Skeletal muscle satellite cell (primary cell): ENCODE measurements around the gene BIRC6.

Experiments used
- H3K27me3 ChIP-seq: 2 replicates; pipeline ENCODE4 v1.7.0; 2013; ENCODE audit warnings: low read length; ENCODE audit not compliant: control insufficient read depth, insufficient read depth
- H3K36me3 ChIP-seq: 2 replicates; pipeline ENCODE4 v1.7.0; 2013; ENCODE audit warnings: mild to moderate bottlenecking, control low read depth, low read length; ENCODE audit not compliant: insufficient read depth
- H3K4me1 ChIP-seq: 2 replicates; pipeline ENCODE4 v1.7.0; 2013; ENCODE audit warnings: low read length; ENCODE audit not compliant: control insufficient read depth, insufficient read depth
- H3K4me2 ChIP-seq: 2 replicates; pipeline ENCODE4 v1.7.0; 2013; ENCODE audit warnings: mild to moderate bottlenecking, low read length
- H3K4me3 ChIP-seq: 2 replicates; pipeline ENCODE4 v1.7.0; 2013; ENCODE audit warnings: low read length
- H3K9ac ChIP-seq: 2 replicates; pipeline ENCODE4 v1.7.0; 2013; ENCODE audit warnings: mild to moderate bottlenecking, low read depth, low read length, moderate library complexity
- H3K9me3 ChIP-seq: replicated peaks from 2 replicates; pipeline ENCODE4 v1.7.0; 2013; ENCODE audit warnings: mild to moderate bottlenecking, control low read depth, low read length

BIRC6 gene

GRCh38 chr2:32379352-32379751 is 22.5 kb downstream of the BIRC6 start:
- Histone ChIP-seq H3K27me3 (no peaks in the 10 kb centered on the region), H3K4me2 (no peak overlapping the region), H3K4me3 (no peak overlapping the region), H3K9ac (no peak overlapping the region), H3K4me1 (peaks cover 10% of the 10 kb centered on the region), H3K36me3 (peaks cover 25% of the 10 kb centered on the region), H3K9me3 (no peaks in the 10 kb centered on the region)

- Histone ChIP-seq H3K27me3 (no peaks in the 10 kb centered on the region), H3K4me3 (no peak overlapping the region), H3K9ac (no peak overlapping the region), H3K9me3 (no peaks in the 10 kb centered on the region), H3K4me1 (no peaks in the 10 kb centered on the region), H3K36me3 (peaks cover 46% of the 10 kb centered on the region), H3K4me2 (no peak overlapping the region)
Observed at GRCh38 chr2:32383858-32384257, 27.0 kb downstream of the BIRC6 start.

GRCh38 chr2:32384529-32384928 is 27.7 kb downstream of the BIRC6 start:
- Histone ChIP-seq H3K9ac (no peak overlapping the region), H3K27me3 (no peaks in the 10 kb centered on the region), H3K4me2 (no peak overlapping the region), H3K4me3 (no peak overlapping the region), H3K36me3 (peaks cover 46% of the 10 kb centered on the region), H3K9me3 (no peaks in the 10 kb centered on the region), H3K4me1 (no peaks in the 10 kb centered on the region)

GRCh38 chr2:32386739-32387138 is 29.9 kb downstream of the BIRC6 start:
- no peak overlapping the region for H3K9ac ChIP-seq
- H3K27me3 ChIP-seq: no peaks in the 10 kb centered on the region
- no peak overlapping the region for H3K4me2 ChIP-seq
- H3K9me3 ChIP-seq: no peaks in the 10 kb centered on the region
- H3K4me3 ChIP-seq: no peak overlapping the region
- H3K36me3 ChIP-seq: peaks cover 44% of the 10 kb centered on the region
- no peaks in the 10 kb centered on the region for H3K4me1 ChIP-seq

- H3K27me3 ChIP-seq: no peaks in the 10 kb centered on the region
- no peak overlapping the region for H3K4me3 ChIP-seq
- H3K9me3 ChIP-seq: no peaks in the 10 kb centered on the region
- H3K36me3 ChIP-seq: peaks cover 29% of the 10 kb centered on the region
- H3K9ac ChIP-seq: no peak overlapping the region
- H3K4me2 ChIP-seq: no peak overlapping the region
- no peaks in the 10 kb centered on the region for H3K4me1 ChIP-seq
Observed at GRCh38 chr2:32399221-32399620, 42.4 kb downstream of the BIRC6 start.

GRCh38 chr2:32402091-32402490 is 45.3 kb downstream of the BIRC6 start:
- no peaks in the 10 kb centered on the region for H3K27me3 ChIP-seq
- no peak overlapping the region for H3K4me3 ChIP-seq
- no peaks in the 10 kb centered on the region for H3K9me3 ChIP-seq
- H3K4me2 ChIP-seq: no peak overlapping the region
- peaks cover 30% of the 10 kb centered on the region for H3K36me3 ChIP-seq
- H3K4me1 ChIP-seq: no peaks in the 10 kb centered on the region
- no peak overlapping the region for H3K9ac ChIP-seq

- Histone ChIP-seq H3K9ac (no peak overlapping the region), H3K4me3 (no peak overlapping the region), H3K27me3 (no peaks in the 10 kb centered on the region), H3K9me3 (no peaks in the 10 kb centered on the region), H3K4me1 (no peaks in the 10 kb centered on the region), H3K36me3 (peaks cover 26% of the 10 kb centered on the region), H3K4me2 (no peak overlapping the region)
Observed at GRCh38 chr2:32403782-32404181, 47.0 kb downstream of the BIRC6 start.

GRCh38 chr2:32404691-32405090 is 47.9 kb downstream of the BIRC6 start:
- H3K4me3 ChIP-seq: no peak overlapping the region
- peaks cover 26% of the 10 kb centered on the region for H3K36me3 ChIP-seq
- no peaks in the 10 kb centered on the region for H3K9me3 ChIP-seq
- no peak overlapping the region for H3K9ac ChIP-seq
- no peak overlapping the region for H3K4me2 ChIP-seq
- no peaks in the 10 kb centered on the region for H3K4me1 ChIP-seq
- H3K27me3 ChIP-seq: no peaks in the 10 kb centered on the region

GRCh38 chr2:32416519-32416918 is 59.7 kb downstream of the BIRC6 start:
- H3K4me3 ChIP-seq: no peak overlapping the region
- no peaks in the 10 kb centered on the region for H3K9me3 ChIP-seq
- peaks cover 39% of the 10 kb centered on the region for H3K36me3 ChIP-seq
- H3K27me3 ChIP-seq: no peaks in the 10 kb centered on the region
- H3K4me2 ChIP-seq: no peak overlapping the region
- H3K4me1 ChIP-seq: peaks cover 3% of the 10 kb centered on the region
- no peak overlapping the region for H3K9ac ChIP-seq

- no peaks in the 10 kb centered on the region for H3K27me3 ChIP-seq
- H3K4me2 ChIP-seq: no peak overlapping the region
- no peak overlapping the region for H3K9ac ChIP-seq
- peaks cover 39% of the 10 kb centered on the region for H3K36me3 ChIP-seq
- H3K9me3 ChIP-seq: no peaks in the 10 kb centered on the region
- no peak overlapping the region for H3K4me3 ChIP-seq
- peaks cover 15% of the 10 kb centered on the region for H3K4me1 ChIP-seq
Observed at GRCh38 chr2:32417659-32418058, 60.8 kb downstream of the BIRC6 start.

GRCh38 chr2:32418778-32419177 is 62.0 kb downstream of the BIRC6 start:
- Histone ChIP-seq H3K36me3 (peaks cover 39% of the 10 kb centered on the region), H3K27me3 (no peaks in the 10 kb centered on the region), H3K9me3 (no peaks in the 10 kb centered on the region), H3K4me2 (no peak overlapping the region), H3K4me3 (no peak overlapping the region), H3K4me1 (peaks cover 25% of the 10 kb centered on the region), H3K9ac (no peak overlapping the region)

GRCh38 chr2:32422133-32422532 is 65.3 kb downstream of the BIRC6 start:
- no peaks in the 10 kb centered on the region for H3K9me3 ChIP-seq
- no peak overlapping the region for H3K4me3 ChIP-seq
- peak overlapping the region; percentile 28 for H3K4me2 ChIP-seq
- H3K4me1 ChIP-seq: peaks cover 43% of the 10 kb centered on the region
- no peaks in the 10 kb centered on the region for H3K27me3 ChIP-seq
- H3K36me3 ChIP-seq: peaks cover 18% of the 10 kb centered on the region
- H3K9ac ChIP-seq: no peak overlapping the region
